GM19395 (cell line): ENCODE data around the gene SH3BP4.

Experiments
- ATAC-seq: cut with Tn5 transposase; IDR thresholded peaks from one replicate; pipeline ENCODE4 v1.9.1; 2021; ENCODE audit warnings: mild to moderate bottlenecking, moderate library complexity; ENCODE audit not compliant: unreplicated experiment

SH3BP4 gene

DNA sequence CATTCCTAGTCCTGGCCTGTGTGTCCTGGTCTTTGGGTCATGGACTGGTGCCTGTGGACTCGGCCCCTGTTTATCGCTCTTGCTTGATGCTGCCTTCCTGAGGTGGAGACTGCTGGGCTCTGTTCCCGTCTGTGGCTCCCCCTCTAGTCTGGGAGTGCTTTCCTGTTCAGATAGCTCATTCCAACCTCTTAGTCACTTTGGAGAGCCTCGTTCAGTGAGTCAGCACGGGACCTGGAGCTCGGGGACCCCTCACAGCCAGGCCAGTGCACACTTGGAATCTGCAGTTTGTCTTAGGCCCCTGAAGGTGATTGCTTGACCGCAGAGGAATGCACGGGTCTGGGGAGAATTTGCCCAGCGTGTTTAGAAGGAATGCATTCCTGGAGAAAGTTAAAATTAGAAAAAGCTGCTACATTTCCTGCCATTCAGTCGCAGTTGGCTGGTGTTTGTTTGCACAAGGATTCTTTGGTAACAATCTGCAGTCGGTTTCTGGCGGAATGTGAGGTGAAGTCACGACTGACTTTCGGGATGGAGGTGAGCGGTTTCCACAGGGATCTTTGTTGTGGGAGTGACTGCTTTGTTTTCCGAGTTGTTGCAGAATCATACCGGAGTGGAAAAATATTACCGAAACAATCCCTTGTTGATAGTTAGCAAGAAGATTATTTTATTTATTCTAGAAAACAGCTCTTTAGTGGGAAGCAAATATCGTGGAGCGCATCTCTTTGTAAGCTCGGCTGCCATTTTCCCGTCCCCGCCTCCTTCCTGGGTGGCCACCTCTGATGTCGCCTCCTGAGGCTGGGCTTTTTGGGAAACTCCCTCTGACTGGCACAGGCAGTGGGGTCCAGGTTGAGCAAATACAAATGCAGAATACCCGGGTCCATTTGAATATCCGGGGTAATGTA lies 29.6 kb downstream of the SH3BP4 start:
- ATAC-seq: no peak

DNA sequence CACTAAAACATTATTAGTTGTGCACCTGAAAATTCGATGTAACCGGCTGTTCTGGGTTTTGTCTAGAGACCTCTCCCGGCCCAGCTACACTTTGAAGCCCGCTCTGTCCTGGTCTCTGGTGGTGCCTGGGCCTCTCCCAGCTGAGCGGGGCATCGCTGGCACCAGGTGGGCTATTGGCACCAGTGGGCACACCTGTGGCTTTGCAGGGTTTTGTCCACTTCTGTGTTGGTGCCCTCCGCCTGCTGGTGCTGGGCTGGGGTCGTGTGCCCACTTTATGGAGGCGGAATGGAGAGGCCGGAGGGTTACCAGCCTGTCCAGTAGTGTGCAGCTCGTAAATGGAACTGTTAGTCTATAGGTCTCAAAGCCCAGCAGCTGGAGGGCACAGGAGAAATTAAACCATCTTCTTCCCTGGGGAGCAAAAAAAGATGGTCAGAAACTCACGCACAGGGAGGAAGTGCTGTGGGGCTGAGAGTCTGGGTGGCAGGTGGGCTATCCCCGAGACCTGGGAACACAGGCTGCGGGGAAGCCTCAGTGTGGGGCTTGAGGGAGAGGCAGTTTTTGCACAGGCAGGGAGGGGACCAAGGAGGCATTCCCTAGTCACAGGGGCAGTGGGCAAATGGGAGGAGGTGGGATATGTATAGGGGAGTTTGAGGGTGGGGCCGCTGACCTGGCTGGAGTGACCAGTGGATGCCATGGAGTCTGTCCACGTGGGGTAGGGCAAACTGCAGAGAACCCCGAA lies 30.4 kb downstream of the SH3BP4 start:
- ATAC-seq: no peak

DNA sequence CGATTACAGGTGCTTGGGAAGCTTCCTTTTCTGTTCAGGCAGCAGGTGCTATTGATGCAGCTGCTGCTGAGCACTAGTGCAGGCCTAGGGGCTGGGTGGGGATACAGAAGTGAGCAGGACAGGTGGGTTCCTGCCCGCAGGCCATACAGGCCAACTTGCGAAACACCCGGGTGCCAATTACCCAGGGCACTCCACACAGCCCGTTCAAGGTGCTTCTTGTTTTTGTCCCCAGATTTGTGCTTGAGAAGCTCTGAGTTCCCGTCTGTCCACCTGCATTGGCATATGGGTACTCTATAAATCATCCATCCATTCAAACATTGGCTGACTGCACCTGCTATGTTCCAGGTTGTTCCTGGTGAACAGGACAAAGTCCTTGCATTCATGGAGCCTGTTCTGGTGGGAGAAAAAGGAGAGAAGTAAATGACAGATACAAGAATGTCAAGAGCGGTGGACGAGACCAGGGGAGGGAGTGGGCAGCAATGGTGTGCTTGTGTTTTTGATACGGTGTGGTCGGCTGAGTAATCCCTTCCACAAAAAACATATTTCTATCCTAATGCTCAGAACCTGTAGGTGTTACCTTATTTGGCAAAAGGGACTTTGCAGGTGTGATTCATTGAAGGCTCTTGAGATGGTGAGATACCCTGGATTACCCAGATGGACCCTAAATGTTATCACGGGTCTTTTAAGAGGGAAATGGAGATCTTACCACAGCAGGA lies 31.4 kb downstream of the SH3BP4 start:
- ATAC-seq: no peak

DNA sequence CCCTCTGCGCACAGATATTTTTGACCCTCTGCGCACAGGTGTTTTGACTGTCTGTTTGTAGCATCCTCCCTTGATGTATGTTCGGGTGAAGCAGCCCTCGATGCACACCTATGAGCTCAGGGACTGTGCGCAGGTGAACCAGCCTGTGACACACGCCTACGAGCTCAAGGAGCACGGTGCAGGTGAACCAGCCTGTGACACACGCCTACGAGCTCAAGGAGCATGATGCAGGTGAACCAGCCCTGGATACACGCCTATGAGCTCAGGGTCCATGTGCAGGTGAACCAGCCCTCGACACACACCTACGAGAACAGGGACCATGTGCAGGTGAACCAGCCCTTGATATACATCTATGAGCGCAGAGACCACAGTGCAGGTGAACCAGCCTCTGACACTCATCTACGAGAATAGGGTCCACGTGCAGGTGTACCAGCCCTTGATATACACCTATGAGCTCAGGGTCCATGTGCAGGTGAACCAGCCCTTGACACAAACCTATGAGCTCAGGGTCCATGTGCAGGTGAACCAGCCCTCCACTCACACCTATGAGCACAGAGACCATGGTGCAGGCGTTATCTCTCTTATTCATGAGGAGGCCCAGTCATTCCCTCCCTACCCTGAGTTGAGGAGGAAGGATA lies 33.9 kb downstream of the SH3BP4 start:
- ATAC-seq: no peak

DNA sequence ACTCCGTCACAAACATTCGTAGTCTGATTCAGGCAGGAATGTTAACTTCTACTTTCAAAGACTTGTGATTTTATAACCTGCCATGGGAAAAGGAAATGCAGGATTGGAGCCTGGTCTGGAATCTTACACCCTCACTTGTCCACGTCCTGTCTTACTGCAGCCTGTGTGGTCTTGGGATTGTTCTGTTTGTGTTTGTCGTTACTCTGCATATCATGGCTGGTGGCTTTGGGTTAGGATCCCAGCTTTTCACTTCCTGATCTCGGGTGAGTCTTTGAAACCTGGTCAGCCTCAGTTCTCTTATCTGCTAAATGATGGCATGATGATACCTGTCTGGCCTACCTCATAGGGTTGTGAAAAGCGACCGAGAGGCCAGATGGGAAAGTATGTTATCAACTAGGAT lies 34.6 kb downstream of the SH3BP4 start:
- no peak for ATAC-seq

GRCh38 chr2:234986876-234987720 lies 35.3 kb downstream of the SH3BP4 start:
- ATAC-seq: no peak

DNA sequence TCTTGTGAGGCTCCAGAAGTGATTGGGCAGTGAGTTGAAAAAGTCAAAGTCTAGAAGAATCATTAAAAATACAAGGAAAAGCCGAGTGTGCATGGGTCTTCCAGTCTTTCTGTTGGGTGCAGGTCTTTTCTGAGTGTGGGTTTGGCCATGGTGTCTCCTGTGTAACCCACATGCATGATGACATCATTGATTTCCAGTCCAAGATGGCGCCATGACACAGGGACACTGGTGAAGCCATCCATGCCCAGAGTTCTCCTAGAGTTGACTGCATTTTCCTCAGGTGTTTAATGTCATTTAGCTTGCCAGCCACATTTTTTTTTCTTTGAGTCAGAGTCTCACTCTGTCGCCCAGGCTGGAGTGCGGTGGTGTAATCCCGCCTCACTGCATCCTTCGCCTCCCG lies 35.9 kb downstream of the SH3BP4 start:
- ATAC-seq: no peak

DNA sequence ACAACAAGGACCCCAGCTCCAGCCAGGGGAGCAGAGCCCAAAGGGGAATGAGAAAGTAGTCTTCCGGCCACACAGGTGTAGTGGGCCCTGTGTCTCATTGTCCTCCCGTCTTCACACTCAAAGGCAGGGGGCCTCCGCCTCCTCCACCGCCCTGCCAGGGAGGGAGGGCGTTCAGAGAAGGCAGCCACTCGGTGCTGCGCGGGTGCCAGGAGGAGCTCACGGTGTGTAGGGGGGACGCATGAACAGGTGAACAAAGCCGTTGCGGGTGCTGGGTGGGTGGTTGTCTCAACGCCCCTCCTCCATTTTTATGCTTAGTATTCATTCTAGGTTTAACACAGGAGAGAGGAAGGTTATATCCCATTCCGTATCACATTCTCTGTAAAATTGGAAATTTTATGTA lies 36.7 kb downstream of the SH3BP4 start:
- ATAC-seq: no peak

DNA sequence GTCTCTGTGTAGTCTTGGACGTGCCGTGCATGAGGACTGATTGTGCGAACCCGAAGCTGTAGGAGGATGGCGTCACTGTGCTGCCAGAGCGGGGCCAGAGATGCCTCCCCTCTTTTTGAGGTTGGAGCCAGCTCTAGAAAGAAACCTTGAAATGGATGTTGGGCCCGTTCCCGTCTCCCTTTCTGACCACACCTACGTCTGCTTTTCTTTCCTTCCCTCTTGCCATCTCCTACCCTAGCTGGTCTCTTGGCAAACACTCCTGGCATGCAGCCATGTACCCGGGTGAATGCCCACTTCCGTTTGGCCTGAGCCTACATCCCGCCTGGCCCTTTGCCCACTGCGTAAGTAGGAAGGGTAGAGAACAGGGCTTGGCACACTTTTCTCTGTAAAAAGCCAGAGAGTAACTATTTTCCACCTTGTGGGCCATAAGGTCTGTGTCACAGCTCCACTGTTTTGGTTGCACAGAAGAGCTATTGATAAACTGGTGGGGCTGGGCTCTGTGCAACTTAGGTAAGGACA lies 37.4 kb downstream of the SH3BP4 start:
- ATAC-seq: no peak

- ATAC-seq: no peak
These were observed 38.5 kb downstream of the SH3BP4 start for GRCh38 chr2:234990300-234990699.

DNA sequence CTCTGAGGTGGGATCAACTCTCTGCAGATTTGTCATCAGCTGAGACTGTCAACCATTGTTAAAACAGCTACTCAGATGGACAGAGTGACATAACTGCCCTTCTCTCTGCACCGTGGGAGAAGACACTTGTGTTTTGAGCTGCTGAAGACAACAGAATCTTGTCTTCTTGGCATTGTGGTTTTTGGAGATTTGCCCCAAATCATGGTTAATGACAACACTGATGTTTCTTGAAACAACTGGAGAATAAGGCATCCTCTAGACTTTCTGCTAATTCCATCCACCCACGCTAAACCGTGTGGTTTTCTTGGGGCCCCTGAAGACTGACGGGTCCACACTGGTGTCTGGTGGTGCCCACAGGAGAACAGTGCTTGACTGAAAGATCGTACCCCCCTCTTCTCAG lies 39.5 kb downstream of the SH3BP4 start:
- no peak for ATAC-seq

DNA sequence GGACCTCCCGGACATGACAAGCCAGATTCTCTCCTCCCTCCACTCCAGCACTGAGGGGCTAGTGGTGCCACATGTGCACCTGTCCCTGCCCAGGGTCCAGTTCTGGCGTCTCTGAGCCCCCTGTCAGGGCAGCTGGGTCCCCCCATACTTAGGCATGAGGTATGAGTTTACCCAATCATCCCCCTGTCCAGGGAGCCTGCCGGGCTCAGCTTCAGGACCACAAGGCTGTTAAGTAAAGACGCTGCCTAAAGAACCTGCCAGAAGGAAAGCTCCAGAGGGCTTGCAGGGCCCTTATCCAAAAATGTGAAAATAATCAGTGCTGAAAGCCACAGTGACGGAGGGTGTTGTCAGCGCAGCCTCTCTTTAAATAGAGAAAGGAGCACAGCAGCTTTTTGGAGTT lies 40.0 kb downstream of the SH3BP4 start:
- no peak for ATAC-seq

GRCh38 chr2:234992196-234992595 lies 40.4 kb downstream of the SH3BP4 start:
- ATAC-seq: no peak

- no peak for ATAC-seq
These were observed 41.0 kb downstream of the SH3BP4 start for GRCh38 chr2:234992624-234993349.

GRCh38 chr2:234993541-234993981 lies 41.7 kb downstream of the SH3BP4 start:
- ATAC-seq: no peak

GRCh38 chr2:234994438-234995321 lies 42.9 kb downstream of the SH3BP4 start:
- no peak for ATAC-seq

- ATAC-seq: no peak
These were observed 43.7 kb downstream of the SH3BP4 start for GRCh38 chr2:234995332-234996068.
